Liver (tissue), 9 donors: ENCODE data around the gene SERPINE2. TPM values are rescaled to one million over a fixed set of nuclear protein-coding genes. Genes with fewer than 3 reads are reported as not detected.

ENCODE experiments used
- DNase-seq: peaks from one replicate; pipeline ENCODE4 v3.0.0-alpha.2; 2017; ENCODE audit warnings: low spot score
- H3K27ac ChIP-seq, 2 donors: one replicate each; pipeline ENCODE4 v1.7.0; 2013; ENCODE audit warnings: inconsistent platforms in 2 of 2, low read length in 2 of 2, control low read depth in 1 of 2, low read depth in 1 of 2, mild to moderate bottlenecking in 1 of 2
- H3K27me3 ChIP-seq, 4 donors: one replicate each; pipeline versions ENCODE4 v1.6.1 to v1.7.0; 2013; ENCODE audit warnings: low read length in 3 of 4, inconsistent platforms in 1 of 4, mild to moderate bottlenecking in 1 of 4, moderate library complexity in 1 of 4; ENCODE audit not compliant: control insufficient read depth in 4 of 4, insufficient read depth in 4 of 4
- H3K36me3 ChIP-seq, 4 donors: one replicate each; pipeline versions ENCODE4 v1.6.1 to v1.7.0; 2013; ENCODE audit warnings: low read length in 3 of 4, mild to moderate bottlenecking in 3 of 4, low read depth in 1 of 4, moderate library complexity in 1 of 4; ENCODE audit not compliant: control insufficient read depth in 4 of 4, insufficient read depth in 3 of 4
- H3K4me1 ChIP-seq, 4 donors: one replicate each; pipeline versions ENCODE4 v1.6.1 to v1.7.0; 2013; ENCODE audit warnings: low read length in 3 of 4, mild to moderate bottlenecking in 3 of 4, moderate library complexity in 1 of 4; ENCODE audit not compliant: control insufficient read depth in 4 of 4, insufficient read depth in 4 of 4
- H3K4me3 ChIP-seq, 3 donors: one replicate each; pipeline versions ENCODE4 v1.6.1 to v1.7.0; 2013; ENCODE audit warnings: low read length in 3 of 3, control low read depth in 1 of 3, low read depth in 1 of 3, mild to moderate bottlenecking in 1 of 3
- H3K9ac ChIP-seq, 2 donors: one replicate each; pipeline ENCODE4 v1.7.0; 2013; ENCODE audit warnings: low read length in 2 of 2, mild to moderate bottlenecking in 2 of 2, moderate library complexity in 2 of 2, control low read depth in 1 of 2, low read depth in 1 of 2
- H3K9me3 ChIP-seq, 4 donors: one replicate each; pipeline versions ENCODE4 v1.6.1 to v1.7.0; 2013; ENCODE audit warnings: low read length in 3 of 4; ENCODE audit not compliant: control insufficient read depth in 4 of 4
- FOXA2 ChIP-seq: IDR thresholded peaks from 2 replicates; pipeline ENCODE4 v1.6.1; 2016; ENCODE audit warnings: antibody characterized with exemption
- GABPA ChIP-seq, 2 donors: IDR thresholded peaks in 1 of 2; conservative IDR thresholded peaks in 1 of 2; 2 replicates each; pipeline ENCODE4 v1.6.1; 2016; ENCODE audit warnings: antibody characterized with exemption in 2 of 2, mild to moderate bottlenecking in 1 of 2, moderate library complexity in 1 of 2
- HNF4A ChIP-seq, 2 donors: conservative IDR thresholded peaks; 2 replicates each; pipeline ENCODE4 v1.6.1; 2016; ENCODE audit warnings: antibody characterized with exemption in 2 of 2, mild to moderate bottlenecking in 2 of 2
- HNF4G ChIP-seq: IDR thresholded peaks from 2 replicates; pipeline ENCODE4 v1.6.1; 2016; ENCODE audit warnings: antibody characterized with exemption
- JUND ChIP-seq, 2 donors: IDR thresholded peaks; 2 replicates each; pipeline ENCODE4 v1.6.1; 2016; ENCODE audit warnings: antibody characterized with exemption in 2 of 2
- NR2F2 ChIP-seq: IDR thresholded peaks from 2 replicates; pipeline ENCODE4 v1.6.1; 2016; ENCODE audit warnings: antibody characterized with exemption
- RAD21 ChIP-seq, 2 donors: IDR thresholded peaks; 2 replicates each; pipeline ENCODE4 v1.6.1; 2016; ENCODE audit warnings: antibody characterized with exemption in 2 of 2, mild to moderate bottlenecking in 2 of 2
- RXRA ChIP-seq, 2 donors: IDR thresholded peaks; 2 replicates each; pipeline ENCODE4 v1.6.1; 2017 to 2018; ENCODE audit warnings: antibody characterized with exemption in 2 of 2, mild to moderate bottlenecking in 1 of 2
- TAF1 ChIP-seq: conservative IDR thresholded peaks from 2 replicates; pipeline ENCODE4 v1.6.1; 2016; ENCODE audit warnings: antibody characterized with exemption, mild to moderate bottlenecking
- WGBS: extraction: QIAGEN DNeasy Blood & Tissue Kit; methylation state at CpG from one replicate; pipeline ENCODE4 v1.1.7; 2013; 5-methylcytosine and 5-hydroxymethylcytosine counted together
- polyA plus RNA-seq, 2 donors: library from polyadenylated mRNA; stranded (reverse) in 1 of 2; unstranded in 1 of 2; fragments of 200-250 nt in 1 of 2; fragments of >200 nt in 1 of 2; fragmentation: Nextera tagmentation in 1 of 2; extraction: Ambion mirVana in 1 of 2; gene quantifications; one replicate each; pipeline versions ENCODE4 v1.2.1 to v1.2.3, GENCODE V29; 2013 to 2015
- total RNA-seq, 2 donors: library from RNA; depleted of rRNA; stranded (reverse); fragments of >200 nt; gene quantifications; one replicate each; pipeline ENCODE4 v1.2.3, GENCODE V29; 2014
- TF ChIP-seq, protein P1 (sequence below): fragments of 150-350 bp; IDR thresholded peaks from 2 replicates; pipeline ENCODE4 v1.5.1; 2017; ENCODE audit warnings: improper control_type of control experiment, low read depth, low read length; ENCODE audit not compliant: missing input control
- TF ChIP-seq, protein P2 (sequence below): IDR thresholded peaks from 2 replicates; pipeline ENCODE4 v1.6.1; 2016; ENCODE audit warnings: antibody characterized with exemption
- TF ChIP-seq, protein P3 (sequence below): IDR thresholded peaks from 2 replicates; pipeline ENCODE4 v1.6.1; 2016; ENCODE audit warnings: antibody characterized with exemption, mild to moderate bottlenecking
- TF ChIP-seq, protein P4 (sequence below): IDR thresholded peaks from 2 replicates; pipeline ENCODE4 v1.6.1; 2016; ENCODE audit warnings: antibody characterized with exemption
- donor health status: healthy.
- donor health status: healthy.
- donor health status: healthy.
- donor health status: healthy.
- donor health status: healthy.

The SERPINE2 gene
- total and polyA plus RNA-seq, 4 donors: 0.92 to 4.8 (median 2.3) TPM

DNA sequence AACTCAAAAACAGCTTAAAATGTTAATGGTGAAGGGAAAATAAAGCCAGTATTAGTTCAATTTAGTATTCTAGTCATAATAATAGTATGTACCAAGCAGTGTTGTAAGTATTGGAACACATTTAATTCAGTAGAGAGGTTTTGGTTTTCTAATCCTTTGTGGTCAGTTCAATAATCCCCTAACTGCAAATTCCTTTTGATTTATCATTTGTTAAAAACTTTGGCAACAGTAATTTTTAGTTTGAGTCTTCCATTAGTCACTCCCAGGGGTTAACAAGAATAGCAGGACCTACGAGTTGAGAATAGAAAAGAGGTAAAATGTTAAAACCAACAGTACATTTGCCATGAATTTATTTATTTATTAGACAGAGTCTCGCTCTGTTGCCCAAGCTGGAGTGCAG is 71.1 kb downstream of the SERPINE2 start:
- H3K36me3 ChIP-seq: peaks cover 6 to 35% (median 21%) of the 10 kb centered on the region in 4 donors
- DNase-seq: no peak
- no peak overlapping the region for H3K27ac ChIP-seq
- H3K4me3 ChIP-seq: no peak overlapping the region
- no peaks in the 10 kb centered on the region for H3K9me3 ChIP-seq
- TF ChIP-seq RAD21 (IDR thresholded peaks at IDR 0.05) (no peak), GABPA (IDR thresholded peaks at IDR 0.05 in 1 of 2, conservative IDR thresholded peaks at IDR 0.05 in 1 of 2) (no peak), HNF4G (no peak), FOXA2 (no peak), JUND (IDR thresholded peaks at IDR 0.05) (no peak), TAF1 (no peak)
- TF ChIP-seq, protein P1, sequence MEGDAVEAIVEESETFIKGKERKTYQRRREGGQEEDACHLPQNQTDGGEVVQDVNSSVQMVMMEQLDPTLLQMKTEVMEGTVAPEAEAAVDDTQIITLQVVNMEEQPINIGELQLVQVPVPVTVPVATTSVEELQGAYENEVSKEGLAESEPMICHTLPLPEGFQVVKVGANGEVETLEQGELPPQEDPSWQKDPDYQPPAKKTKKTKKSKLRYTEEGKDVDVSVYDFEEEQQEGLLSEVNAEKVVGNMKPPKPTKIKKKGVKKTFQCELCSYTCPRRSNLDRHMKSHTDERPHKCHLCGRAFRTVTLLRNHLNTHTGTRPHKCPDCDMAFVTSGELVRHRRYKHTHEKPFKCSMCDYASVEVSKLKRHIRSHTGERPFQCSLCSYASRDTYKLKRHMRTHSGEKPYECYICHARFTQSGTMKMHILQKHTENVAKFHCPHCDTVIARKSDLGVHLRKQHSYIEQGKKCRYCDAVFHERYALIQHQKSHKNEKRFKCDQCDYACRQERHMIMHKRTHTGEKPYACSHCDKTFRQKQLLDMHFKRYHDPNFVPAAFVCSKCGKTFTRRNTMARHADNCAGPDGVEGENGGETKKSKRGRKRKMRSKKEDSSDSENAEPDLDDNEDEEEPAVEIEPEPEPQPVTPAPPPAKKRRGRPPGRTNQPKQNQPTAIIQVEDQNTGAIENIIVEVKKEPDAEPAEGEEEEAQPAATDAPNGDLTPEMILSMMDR: no peak
- TF ChIP-seq, protein P2, sequence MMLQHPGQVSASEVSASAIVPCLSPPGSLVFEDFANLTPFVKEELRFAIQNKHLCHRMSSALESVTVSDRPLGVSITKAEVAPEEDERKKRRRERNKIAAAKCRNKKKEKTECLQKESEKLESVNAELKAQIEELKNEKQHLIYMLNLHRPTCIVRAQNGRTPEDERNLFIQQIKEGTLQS: no peak
- TF ChIP-seq, protein P3, sequence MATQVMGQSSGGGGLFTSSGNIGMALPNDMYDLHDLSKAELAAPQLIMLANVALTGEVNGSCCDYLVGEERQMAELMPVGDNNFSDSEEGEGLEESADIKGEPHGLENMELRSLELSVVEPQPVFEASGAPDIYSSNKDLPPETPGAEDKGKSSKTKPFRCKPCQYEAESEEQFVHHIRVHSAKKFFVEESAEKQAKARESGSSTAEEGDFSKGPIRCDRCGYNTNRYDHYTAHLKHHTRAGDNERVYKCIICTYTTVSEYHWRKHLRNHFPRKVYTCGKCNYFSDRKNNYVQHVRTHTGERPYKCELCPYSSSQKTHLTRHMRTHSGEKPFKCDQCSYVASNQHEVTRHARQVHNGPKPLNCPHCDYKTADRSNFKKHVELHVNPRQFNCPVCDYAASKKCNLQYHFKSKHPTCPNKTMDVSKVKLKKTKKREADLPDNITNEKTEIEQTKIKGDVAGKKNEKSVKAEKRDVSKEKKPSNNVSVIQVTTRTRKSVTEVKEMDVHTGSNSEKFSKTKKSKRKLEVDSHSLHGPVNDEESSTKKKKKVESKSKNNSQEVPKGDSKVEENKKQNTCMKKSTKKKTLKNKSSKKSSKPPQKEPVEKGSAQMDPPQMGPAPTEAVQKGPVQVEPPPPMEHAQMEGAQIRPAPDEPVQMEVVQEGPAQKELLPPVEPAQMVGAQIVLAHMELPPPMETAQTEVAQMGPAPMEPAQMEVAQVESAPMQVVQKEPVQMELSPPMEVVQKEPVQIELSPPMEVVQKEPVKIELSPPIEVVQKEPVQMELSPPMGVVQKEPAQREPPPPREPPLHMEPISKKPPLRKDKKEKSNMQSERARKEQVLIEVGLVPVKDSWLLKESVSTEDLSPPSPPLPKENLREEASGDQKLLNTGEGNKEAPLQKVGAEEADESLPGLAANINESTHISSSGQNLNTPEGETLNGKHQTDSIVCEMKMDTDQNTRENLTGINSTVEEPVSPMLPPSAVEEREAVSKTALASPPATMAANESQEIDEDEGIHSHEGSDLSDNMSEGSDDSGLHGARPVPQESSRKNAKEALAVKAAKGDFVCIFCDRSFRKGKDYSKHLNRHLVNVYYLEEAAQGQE: no peak
- no peak overlapping the region for H3K9ac ChIP-seq
- 88% methylated on average over 2 of the region's 2 CpGs for WGBS
- no peaks in the 10 kb centered on the region for H3K27me3 ChIP-seq
- peaks cover 0 to 3% (median 1%) of the 10 kb centered on the region in 4 donors for H3K4me1 ChIP-seq

DNA sequence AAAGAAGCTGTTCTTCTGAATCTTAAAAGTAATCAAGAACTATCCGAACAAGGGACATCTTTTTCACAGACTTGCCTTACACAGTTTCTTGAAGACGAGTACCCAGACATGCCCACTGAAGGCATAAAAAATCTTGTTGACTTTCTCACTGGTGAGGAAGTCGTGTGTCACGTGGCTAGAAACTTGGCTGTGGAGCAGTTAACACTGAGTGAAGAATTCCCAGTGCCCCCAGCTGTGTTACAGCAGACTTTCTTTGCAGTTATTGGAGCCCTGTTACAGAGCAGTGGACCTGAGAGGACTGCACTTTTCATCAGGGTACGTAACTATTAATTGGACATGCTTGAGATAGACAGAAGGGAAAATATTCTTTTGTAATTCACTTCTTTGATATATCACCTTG is 79.4 kb downstream of the SERPINE2 start:
- H3K9ac ChIP-seq: no peak overlapping the region
- WGBS: 60% methylated on average over 5 of the region's 5 CpGs
- DNase-seq: no peak
- peaks cover 0 to 24% (median 10%) of the 10 kb centered on the region in 4 donors for H3K36me3 ChIP-seq
- TF ChIP-seq JUND (IDR thresholded peaks at IDR 0.05): no peak
- TF ChIP-seq NR2F2: no peak
- TF ChIP-seq, protein P3: no peak
- TF ChIP-seq RXRA (IDR thresholded peaks at IDR 0.05): no peak
- no peak for TF ChIP-seq HNF4A (conservative IDR thresholded peaks at IDR 0.05)
- TF ChIP-seq, protein P4, sequence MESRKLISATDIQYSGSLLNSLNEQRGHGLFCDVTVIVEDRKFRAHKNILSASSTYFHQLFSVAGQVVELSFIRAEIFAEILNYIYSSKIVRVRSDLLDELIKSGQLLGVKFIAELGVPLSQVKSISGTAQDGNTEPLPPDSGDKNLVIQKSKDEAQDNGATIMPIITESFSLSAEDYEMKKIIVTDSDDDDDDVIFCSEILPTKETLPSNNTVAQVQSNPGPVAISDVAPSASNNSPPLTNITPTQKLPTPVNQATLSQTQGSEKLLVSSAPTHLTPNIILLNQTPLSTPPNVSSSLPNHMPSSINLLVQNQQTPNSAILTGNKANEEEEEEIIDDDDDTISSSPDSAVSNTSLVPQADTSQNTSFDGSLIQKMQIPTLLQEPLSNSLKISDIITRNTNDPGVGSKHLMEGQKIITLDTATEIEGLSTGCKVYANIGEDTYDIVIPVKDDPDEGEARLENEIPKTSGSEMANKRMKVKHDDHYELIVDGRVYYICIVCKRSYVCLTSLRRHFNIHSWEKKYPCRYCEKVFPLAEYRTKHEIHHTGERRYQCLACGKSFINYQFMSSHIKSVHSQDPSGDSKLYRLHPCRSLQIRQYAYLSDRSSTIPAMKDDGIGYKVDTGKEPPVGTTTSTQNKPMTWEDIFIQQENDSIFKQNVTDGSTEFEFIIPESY: no peak
- no peak for TF ChIP-seq RAD21 (IDR thresholded peaks at IDR 0.05)
- H3K4me3 ChIP-seq: no peak overlapping the region
- no peaks in the 10 kb centered on the region for H3K9me3 ChIP-seq
- H3K27me3 ChIP-seq: no peaks in the 10 kb centered on the region
- H3K27ac ChIP-seq: peak overlapping the region in 1 of 2 donors; percentile 16
- H3K4me1 ChIP-seq: peaks cover 4 to 33% (median 26%) of the 10 kb centered on the region in 4 donors
